ENCODE results near the gene TMEM43.

The TMEM43 gene

DNA sequence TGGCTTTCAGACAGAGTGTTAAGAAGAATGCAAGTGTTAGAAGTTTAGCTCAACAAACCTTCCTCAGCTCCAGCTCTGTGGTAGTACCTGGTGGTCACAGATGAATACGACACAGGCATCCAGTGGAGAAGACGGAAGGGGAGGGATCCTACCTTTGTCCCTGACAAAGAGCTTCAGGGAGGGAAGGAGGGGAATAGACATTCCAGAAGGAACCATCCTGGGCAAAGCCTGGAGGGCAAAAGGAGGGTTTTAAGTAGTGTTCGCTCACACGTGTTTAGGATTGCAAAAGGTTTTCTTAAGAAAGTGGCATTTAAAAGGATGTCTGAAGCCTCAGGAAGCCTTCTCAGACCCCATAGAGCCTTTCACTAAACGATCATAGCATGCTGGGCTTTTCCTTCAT, 3.0 kb upstream of the TMEM43 start:
- DNase-seq (ENCODE audit: low read depth in 1 of 2, low spot score in 1 of 2): no peak

- no peak for DNase-seq (ENCODE audit: low read depth in 1 of 2, low spot score in 1 of 2)
Measured at GRCh38 chr3:14122301-14122700, 2.6 kb upstream of the TMEM43 start.

DNA sequence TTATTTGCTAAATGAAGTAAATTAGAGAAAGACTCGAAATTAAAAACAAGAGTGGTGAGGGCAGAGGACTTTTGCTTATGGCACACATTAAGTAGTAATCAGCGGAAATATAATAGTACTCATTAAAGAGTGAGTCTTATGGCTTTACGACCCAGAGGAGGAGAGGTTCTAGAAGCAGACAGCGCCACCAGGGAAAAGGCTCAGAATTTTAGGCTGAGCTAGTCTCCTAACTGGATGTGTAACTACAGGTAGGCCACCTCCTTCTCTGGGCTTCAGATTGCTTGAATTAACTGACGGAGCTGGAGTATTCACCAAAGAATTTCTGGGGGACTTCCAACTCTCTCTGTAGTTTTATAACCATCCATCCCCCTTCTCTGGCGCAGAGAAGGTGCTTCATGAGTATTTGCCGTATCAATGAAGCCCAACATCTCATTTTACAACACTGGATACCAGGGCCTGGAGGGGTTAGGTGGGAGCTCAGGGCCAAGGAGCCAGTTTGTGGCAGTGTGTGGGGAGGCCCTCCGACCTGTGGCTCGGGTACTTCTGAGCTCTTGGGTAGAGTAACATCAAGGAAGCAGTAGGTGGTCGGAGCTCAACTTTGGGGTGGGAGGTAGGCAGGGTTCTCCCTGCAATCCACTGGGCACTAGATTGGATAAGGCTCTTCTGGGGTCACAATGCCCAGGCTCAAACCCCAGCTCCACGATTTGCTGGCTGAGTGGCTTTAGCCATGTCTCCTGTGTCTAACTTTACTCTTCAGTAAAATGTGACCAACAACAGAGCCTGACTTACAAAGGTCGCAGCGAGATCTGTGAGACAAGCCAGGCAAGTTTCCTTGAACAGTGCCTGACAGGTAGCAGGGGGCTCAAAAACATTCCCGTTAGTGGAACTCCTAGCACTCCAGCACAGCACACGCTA, 1.3 kb upstream of the TMEM43 start:
- no peak for DNase-seq (ENCODE audit: low read depth in 1 of 2, low spot score in 1 of 2)

DNA sequence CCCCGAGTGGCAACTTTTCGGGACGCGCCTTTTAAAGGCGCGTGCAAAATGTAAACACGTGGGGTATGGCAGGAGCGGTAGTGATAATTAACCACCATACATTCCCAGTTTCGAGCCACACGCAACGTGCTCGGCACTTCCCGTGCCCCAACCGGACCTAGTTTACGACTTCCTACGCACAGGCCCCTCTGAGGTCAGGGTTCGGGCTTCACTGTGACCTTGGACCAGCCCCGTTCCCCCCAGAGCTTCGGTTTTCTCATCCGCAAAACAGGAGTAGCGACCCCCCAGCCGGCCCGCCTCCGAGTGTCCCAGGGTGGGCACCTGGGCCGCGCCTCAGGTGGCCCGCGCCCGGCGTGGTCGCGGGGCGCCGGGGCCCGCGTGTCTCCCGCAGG, 633 bp upstream of the TMEM43 start:
- DNase-seq (ENCODE audit: low read depth in 1 of 2, low spot score in 1 of 2): peak; percentile 33 to 39

- peak; percentile 35 to 46 for DNase-seq (ENCODE audit: low read depth in 1 of 2, low spot score in 1 of 2)
Measured at GRCh38 chr3:14125193-14126016, 553 bp downstream of the TMEM43 start.

DNA sequence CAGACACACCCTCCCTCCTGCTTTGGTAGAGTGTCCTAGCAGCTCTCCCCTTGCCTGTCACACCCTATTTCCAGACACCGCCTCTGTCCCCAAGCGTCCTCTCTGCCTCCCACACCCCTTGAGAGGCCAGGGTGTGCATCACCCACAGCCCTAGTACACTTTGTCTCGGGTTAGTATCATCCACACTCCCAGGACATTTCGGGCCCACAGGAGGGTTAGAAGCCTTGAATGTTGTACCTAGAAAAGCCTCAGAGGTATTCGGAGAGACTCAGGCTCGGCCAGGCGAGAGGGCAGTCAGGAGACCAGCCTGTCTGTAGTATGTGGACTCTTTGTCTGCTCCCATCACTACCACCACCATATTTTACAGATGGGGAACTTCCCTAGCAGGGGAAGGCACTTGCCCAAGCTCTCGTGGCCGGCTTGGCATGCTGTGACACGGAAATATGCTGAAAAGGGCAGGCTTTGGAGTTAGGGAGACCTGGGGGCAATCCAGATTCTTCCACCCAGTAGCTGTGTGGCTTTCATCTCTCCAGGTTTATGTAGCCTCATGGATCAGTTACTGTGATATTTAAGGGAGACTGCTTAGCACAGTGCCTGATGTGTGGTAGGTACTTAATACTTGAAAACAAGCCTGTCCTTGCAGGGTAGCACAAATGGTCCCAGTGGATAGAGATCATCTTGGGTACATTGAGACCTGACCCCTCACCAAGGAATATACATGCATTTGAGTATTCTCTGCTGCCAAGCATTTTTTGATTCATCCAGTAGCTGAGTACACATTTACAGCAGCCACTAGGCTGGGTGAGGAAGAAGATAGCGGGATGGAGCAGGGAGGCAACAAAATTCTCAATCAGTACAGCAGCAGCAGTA, 1.4 kb downstream of the TMEM43 start:
- no peak for DNase-seq (ENCODE audit: low read depth in 1 of 2, low spot score in 1 of 2)

GRCh38 chr3:14126887-14127505, 2.1 kb downstream of the TMEM43 start:
- no peak for DNase-seq (ENCODE audit: low read depth in 1 of 2, low spot score in 1 of 2)

GRCh38 chr3:14127516-14128161, 2.8 kb downstream of the TMEM43 start:
- DNase-seq (ENCODE audit: low read depth in 1 of 2, low spot score in 1 of 2): no peak

- no peak for DNase-seq (ENCODE audit: low read depth in 1 of 2, low spot score in 1 of 2)
Measured at GRCh38 chr3:14128724-14129123, 3.9 kb downstream of the TMEM43 start.

DNA sequence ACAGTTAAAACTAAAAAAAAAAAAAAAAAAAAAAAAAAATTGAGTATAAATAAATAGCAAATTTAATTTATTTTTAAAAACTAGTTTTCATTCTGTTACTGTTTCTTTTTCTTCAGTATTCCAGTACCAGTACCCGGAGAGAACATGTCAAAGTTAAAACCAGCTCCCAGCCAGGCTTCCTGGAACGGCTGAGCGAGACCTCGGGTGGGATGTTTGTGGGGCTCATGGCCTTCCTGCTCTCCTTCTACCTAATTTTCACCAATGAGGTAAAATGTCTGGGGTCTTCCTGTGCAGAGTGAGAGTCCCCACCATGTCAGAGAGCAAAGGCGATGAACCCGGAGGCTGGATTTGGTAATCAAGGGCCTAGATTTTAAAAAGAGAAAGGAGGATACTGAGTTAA, 4.4 kb downstream of the TMEM43 start:
- DNase-seq (ENCODE audit: low read depth in 1 of 2, low spot score in 1 of 2): no peak

DNA sequence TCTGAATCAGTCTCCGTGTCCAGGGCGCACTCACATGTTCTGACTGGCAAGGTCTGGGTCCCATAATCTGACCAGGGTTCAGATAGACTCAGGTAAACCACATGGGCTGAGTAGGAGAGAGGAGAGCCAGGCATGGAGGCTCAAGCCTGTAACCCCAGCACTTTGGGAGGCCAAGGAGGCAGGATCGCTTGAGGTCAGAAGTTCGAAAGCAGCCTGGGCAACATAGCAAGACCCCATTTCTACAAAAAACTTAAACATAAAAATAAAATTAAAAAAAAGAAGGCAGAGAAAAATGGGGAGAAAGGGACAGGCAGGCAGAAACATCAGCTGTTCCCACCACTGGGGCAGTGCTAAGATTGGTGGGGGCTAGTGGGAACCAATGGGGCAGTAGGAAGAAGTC, 5.4 kb downstream of the TMEM43 start:
- no peak for DNase-seq (ENCODE audit: low read depth in 1 of 2, low spot score in 1 of 2)

GRCh38 chr3:14130707-14131106, 5.9 kb downstream of the TMEM43 start:
- no peak for DNase-seq (ENCODE audit: low read depth in 1 of 2, low spot score in 1 of 2)

GRCh38 chr3:14131134-14131533, 6.3 kb downstream of the TMEM43 start:
- no peak for DNase-seq (ENCODE audit: low read depth in 1 of 2, low spot score in 1 of 2)

- DNase-seq (ENCODE audit: low read depth in 1 of 2, low spot score in 1 of 2): no peak
Measured at GRCh38 chr3:14132120-14132519, 7.3 kb downstream of the TMEM43 start.

GRCh38 chr3:14132689-14133088, 7.8 kb downstream of the TMEM43 start:
- DNase-seq (ENCODE audit: low read depth in 1 of 2, low spot score in 1 of 2): no peak

GRCh38 chr3:14133188-14133800, 8.4 kb downstream of the TMEM43 start:
- no peak for DNase-seq (ENCODE audit: low read depth in 1 of 2, low spot score in 1 of 2)

DNA sequence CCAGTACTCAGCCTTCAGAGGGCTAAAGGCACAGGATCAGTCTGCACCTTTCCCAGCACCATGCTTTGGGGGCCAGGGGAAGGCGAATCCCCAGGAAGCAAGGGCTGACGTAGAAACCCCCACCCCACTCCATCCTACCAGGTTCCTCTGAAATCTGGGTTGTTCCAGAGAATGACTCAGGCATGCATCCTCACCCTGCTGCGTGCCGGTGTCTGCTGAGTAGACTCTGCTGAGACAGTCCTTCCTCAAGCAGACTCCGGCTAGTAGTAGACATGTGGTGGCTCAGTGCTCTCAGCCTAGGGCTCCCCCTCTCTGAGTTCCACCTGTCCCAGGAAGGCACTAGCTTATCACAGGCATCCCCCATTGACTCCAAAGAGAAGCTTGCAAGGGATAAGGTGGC, 9.0 kb downstream of the TMEM43 start:
- DNase-seq (ENCODE audit: low read depth in 1 of 2, low spot score in 1 of 2): no peak

DNA sequence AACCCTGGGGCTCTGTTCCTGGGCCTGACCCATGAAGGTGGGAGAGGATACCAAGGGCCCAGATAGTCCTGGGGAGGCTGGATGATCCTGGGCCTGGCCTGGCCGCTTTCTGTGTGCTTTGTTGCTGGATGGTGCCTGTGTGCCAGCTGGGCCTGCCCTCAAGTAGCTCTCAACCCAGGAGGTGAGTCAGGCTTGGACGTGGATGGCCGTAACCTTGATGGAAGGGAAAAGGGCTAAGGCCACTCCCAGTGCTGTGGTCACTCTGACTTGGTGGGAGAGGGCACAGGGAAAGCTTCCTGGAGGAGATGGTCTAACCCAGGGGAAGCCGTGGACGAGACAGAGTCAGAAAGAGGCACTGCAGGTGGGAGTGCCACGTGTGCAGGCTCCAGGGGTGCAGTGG, 9.4 kb downstream of the TMEM43 start:
- DNase-seq (ENCODE audit: low read depth in 1 of 2, low spot score in 1 of 2): no peak

DNA sequence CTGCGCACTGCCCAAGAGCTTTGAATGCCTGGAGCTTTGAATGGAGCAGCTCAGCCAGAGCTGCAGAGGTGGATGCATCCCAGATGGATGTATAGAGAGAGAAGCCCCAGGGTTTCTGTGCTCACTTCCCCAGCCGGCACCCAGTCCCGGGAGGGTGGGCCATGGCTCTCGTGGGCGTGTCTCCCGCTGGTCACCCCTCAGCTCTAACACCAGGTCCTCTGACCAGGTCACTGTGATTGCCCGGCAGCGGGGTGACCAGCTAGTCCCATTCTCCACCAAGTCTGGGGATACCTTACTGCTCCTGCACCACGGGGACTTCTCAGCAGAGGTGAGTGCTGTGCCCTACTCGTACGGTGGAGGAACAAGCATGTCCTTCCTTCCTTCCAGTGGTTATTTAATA, 10.7 kb downstream of the TMEM43 start:
- DNase-seq (ENCODE audit: low read depth in 1 of 2, low spot score in 1 of 2): no peak

DNA sequence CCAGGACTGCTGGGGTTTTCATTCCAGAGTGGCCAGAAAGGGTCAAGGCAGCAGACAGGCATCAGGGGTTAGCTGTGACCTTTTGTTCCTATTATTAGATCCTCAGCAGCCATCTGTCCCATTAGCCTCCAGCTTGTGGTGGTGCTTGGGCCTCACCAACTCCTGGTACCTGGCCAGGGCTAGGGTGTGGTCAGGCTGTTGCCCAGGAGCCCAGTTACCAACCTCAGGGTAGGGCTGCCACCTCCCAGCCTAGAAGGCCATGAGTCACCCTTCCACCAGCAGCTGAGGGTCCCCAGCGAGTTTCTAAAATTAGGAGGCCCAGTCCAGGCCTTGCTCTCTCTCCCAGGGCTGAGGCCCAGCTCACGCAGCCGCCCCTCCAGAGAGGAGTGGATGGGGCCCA, 12.2 kb downstream of the TMEM43 start:
- DNase-seq (ENCODE audit: low read depth in 1 of 2, low spot score in 1 of 2): no peak

All from activated T-helper 1 cell treated with anti-CD3 and anti-CD28 coated beads, Interleukin-2, amount 50 U/mL, for 16 hours (primary cell).